Adrenal gland (tissue), 19 donors: ENCODE measurements around the gene GALK2. TPM values are rescaled to one million over a fixed set of nuclear protein-coding genes. Genes with fewer than 3 reads are reported as not detected.
A peak's percentile ranks its signal among the peaks of the same experiment; 100 is the strongest.

Experiments
- DNase-seq, 7 donors: peaks; one replicate each; pipeline ENCODE4 v3.0.0-alpha.2; 2019 to 2020
- H3K27ac ChIP-seq, 5 donors: fragments of 200-600 bp; sonication (generic) in 4 of 5; 1 replicate in 3 of 5; 2 replicates in 2 of 5; pipeline versions ENCODE4 v1.5.1 to v1.8.0; 2016 to 2020; ENCODE audit warnings: mild to moderate bottlenecking in 1 of 5
- H3K27me3 ChIP-seq: fragments of 200-600 bp; 2 replicates; pipeline ENCODE4 v1.8.0; 2021
- H3K36me3 ChIP-seq, 2 donors: fragments of 200-600 bp; replicated peaks in 1 of 2; 1 replicate in 1 of 2; 2 replicates in 1 of 2; pipeline versions ENCODE4 v1.5.1 to v1.8.0; 2018 to 2022
- H3K4me1 ChIP-seq, 2 donors: fragments of 200-600 bp; replicated peaks in 1 of 2; 1 replicate in 1 of 2; 2 replicates in 1 of 2; pipeline versions ENCODE4 v1.5.1 to v1.8.0; 2018 to 2021
- H3K4me3 ChIP-seq, 4 donors: fragments of 200-600 bp; sonication (generic) in 3 of 4; one replicate each; pipeline ENCODE4 v1.5.1; 2016 to 2018
- H3K9me3 ChIP-seq, 3 donors: fragments of 200-600 bp; sonication (generic) in 1 of 3; replicated peaks in 1 of 3; 1 replicate in 2 of 3; 2 replicates in 1 of 3; pipeline versions ENCODE4 v1.5.1 to v1.8.0; 2016 to 2021
- POLR2A ChIP-seq, 2 donors: fragments of 450-650 bp; IDR thresholded peaks; one replicate each; pipeline ENCODE4 v1.6.1; 2017; ENCODE audit warnings: antibody characterized with exemption in 2 of 2, mild to moderate bottlenecking in 2 of 2, moderate library complexity in 1 of 2
- WGBS, 4 donors: extraction: QIAGEN DNeasy Blood & Tissue Kit in 2 of 4; methylation state at CpG; one replicate each; pipeline versions ENCODE4 v1.1.5 to v1.1.7; 2013 to 2017; 5-methylcytosine and 5-hydroxymethylcytosine counted together
- intact Hi-C, 2 donors: fragments of 100-400 bp; cut with DNase I; formaldehyde crosslinking; loops; one replicate each; pipeline versions ENCODE4 v1.14.1 to v1.15.0; 2022 to 2023
- long read RNA-seq, 10 donors: library from polyadenylated mRNA in 3 of 10; unstranded in 2 of 10; stranded (forward) in 1 of 10; transcript quantifications; one replicate each; pipeline ENCODE4 v2.0.0 and lab custom pipeline, GENCODE V29; 2021 to 2026
- polyA plus RNA-seq, 3 donors: library from polyadenylated mRNA; stranded (reverse); fragments of 200-250 nt in 2 of 3; fragments of 350-450 nt in 1 of 3; fragmentation: Illumina TruSeq in 1 of 3; extraction: RNeasy Lipid Tissue Mini Kit (QIAGEN cat#74804) in 1 of 3; gene quantifications; one replicate each; pipeline ENCODE4 v1.2.3, GENCODE V29; 2013 to 2014
- total RNA-seq, 9 donors: library from RNA; depleted of rRNA in 4 of 9; stranded (reverse); fragments of >200 nt in 4 of 9; fragments of 120-200 nt in 1 of 9; fragmentation: NEBNext Ultra II Directional in 1 of 9; extraction: Animal tissue kit (Norgen Biotek cat#: 25700) in 1 of 9; gene quantifications; one replicate each; pipeline versions ENCODE4 v1.1.0 to v1.2.4, GENCODE V29; 2013 to 2023
- TF ChIP-seq, protein P1 (sequence below), 6 experiments: fragments of 450-650 bp in 4 of 6; fragments of 200-600 bp in 2 of 6; sonication (generic) in 1 of 6; IDR thresholded peaks; 1 replicate in 5 of 6; 2 replicates in 1 of 6; pipeline versions ENCODE4 v1.5.1 to v1.8.0; 2016 to 2021; ENCODE audit warnings: antibody characterized with exemption in 6 of 6, mild to moderate bottlenecking in 2 of 6, moderate library complexity in 1 of 6
- donor health status: healthy with polysubstance abuse.
- donor health status: Bipolar disorder and iron deficiency.
- donor health status: DM: yes; HTN: yes; CAD: no.
- donor health status: DM: no; HTN: no; CAD: no.
- donor health status: DM: no; HTN: no; CAD: no.
- donor health status: DM: yes; HTN: yes; CAD: no.

Gene GALK2
- total RNA-seq (10 to 100 TPM; 40.3 to 64.2 (median 49.5) TPM), polyA plus RNA-seq (10 to 100 TPM; 11.0 to 59.2 (median 13.9) TPM)
- long read RNA-seq, donor 1, full-length matches to known transcripts: 6 of 6 reads
- long read RNA-seq, donor 1, partial matches to known transcripts: 0 of 6 reads
- long read RNA-seq, donor 1, other reads (novel, unspliced or antisense): 0 of 6 reads
- long read RNA-seq, donor 2, full-length matches to known transcripts: 3 of 3 reads
- long read RNA-seq, donor 2, partial matches to known transcripts: 0 of 3 reads
- long read RNA-seq, donor 2, other reads (novel, unspliced or antisense): 0 of 3 reads
- long read RNA-seq, donor 3, full-length matches to known transcripts: 9 of 15 reads
- long read RNA-seq, donor 3, partial matches to known transcripts: 6 of 15 reads
- long read RNA-seq, donor 3, other reads (novel, unspliced or antisense): 0 of 15 reads
- long read RNA-seq, donor 4, full-length matches to known transcripts: 36 of 55 reads
- long read RNA-seq, donor 4, partial matches to known transcripts: 2 of 55 reads
- long read RNA-seq, donor 4, other reads (novel, unspliced or antisense): 17 of 55 reads
- long read RNA-seq, donor 5, full-length matches to known transcripts: 38 of 67 reads
- long read RNA-seq, donor 5, partial matches to known transcripts: 3 of 67 reads
- long read RNA-seq, donor 5, other reads (novel, unspliced or antisense): 26 of 67 reads
- long read RNA-seq, donor 6, full-length matches to known transcripts: 9 of 15 reads
- long read RNA-seq, donor 6, partial matches to known transcripts: 3 of 15 reads
- long read RNA-seq, donor 6, other reads (novel, unspliced or antisense): 3 of 15 reads
- long read RNA-seq, donor 7, full-length matches to known transcripts: 2 of 2 reads
- long read RNA-seq, donor 7, partial matches to known transcripts: 0 of 2 reads
- long read RNA-seq, donor 7, other reads (novel, unspliced or antisense): 0 of 2 reads
- long read RNA-seq, donor 8, full-length matches to known transcripts: 4 of 9 reads
- long read RNA-seq, donor 8, partial matches to known transcripts: 5 of 9 reads
- long read RNA-seq, donor 8, other reads (novel, unspliced or antisense): 0 of 9 reads
- long read RNA-seq, donor 9, partial matches to known transcripts: 0 of 2 reads
- long read RNA-seq, donor 9, other reads (novel, unspliced or antisense): 0 of 2 reads
- long read RNA-seq, donor 10: 0 reads

DNA sequence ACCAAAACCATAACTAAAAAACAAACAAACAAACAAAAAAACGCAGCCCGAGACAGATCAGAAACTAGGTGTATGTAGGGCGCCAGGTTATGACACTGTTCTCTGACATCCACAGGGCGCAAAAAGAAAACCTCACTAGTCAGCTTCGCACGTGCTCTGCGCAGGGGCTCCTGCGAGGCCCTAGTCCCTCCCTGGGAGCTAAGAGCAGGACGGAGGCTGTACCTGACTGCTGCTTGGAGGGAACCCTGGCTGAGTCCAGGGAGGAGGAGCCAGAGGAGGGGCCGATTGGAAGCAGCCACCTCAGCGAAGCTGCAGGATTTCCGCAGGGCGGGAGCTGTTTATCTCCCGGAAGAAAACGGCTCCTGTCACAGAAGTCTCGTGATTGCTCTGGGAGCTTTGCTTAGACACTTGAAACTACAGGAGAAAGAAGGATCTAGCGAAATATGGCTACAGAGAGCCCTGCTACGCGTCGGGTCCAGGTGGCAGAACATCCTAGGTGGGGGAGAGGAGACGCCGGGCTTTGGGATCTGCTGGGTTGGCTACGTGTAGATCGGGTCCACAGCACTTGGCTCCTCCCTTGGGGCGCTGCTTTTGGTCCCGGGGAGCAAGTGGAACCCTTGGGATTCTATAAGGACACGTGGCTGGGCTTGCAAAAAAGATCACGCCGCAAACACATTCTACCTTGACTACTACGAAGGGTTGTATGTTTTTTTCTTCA is at the start of gene GALK2:
TSS of gene GALK2 (plus strand) at position 368 of the 718 bp plus-strand sequence. CDS start at position 444, 76 bp downstream.
- no peaks in the 10 kb centered on the region for H3K27me3 ChIP-seq
- peak within 1 kb of the TSS; percentile 63 to 92 (median 80) for H3K27ac ChIP-seq
- peak within 1 kb of the TSS in 3 of 4 donors; percentile 55 to 81 (median 76) for H3K4me3 ChIP-seq
- no peaks in the 10 kb centered on the region for H3K36me3 ChIP-seq
- H3K4me1 ChIP-seq: peaks cover 0 to 30% of the 10 kb centered on the region in 2 donors
- 3 to 5% (median 4%) methylated on average over 27 to 30 of the region's 30 CpGs for WGBS, 4 donors
- TF ChIP-seq, protein P1, sequence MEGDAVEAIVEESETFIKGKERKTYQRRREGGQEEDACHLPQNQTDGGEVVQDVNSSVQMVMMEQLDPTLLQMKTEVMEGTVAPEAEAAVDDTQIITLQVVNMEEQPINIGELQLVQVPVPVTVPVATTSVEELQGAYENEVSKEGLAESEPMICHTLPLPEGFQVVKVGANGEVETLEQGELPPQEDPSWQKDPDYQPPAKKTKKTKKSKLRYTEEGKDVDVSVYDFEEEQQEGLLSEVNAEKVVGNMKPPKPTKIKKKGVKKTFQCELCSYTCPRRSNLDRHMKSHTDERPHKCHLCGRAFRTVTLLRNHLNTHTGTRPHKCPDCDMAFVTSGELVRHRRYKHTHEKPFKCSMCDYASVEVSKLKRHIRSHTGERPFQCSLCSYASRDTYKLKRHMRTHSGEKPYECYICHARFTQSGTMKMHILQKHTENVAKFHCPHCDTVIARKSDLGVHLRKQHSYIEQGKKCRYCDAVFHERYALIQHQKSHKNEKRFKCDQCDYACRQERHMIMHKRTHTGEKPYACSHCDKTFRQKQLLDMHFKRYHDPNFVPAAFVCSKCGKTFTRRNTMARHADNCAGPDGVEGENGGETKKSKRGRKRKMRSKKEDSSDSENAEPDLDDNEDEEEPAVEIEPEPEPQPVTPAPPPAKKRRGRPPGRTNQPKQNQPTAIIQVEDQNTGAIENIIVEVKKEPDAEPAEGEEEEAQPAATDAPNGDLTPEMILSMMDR (IDR thresholded peaks at IDR 0.05): no peak
- TF ChIP-seq POLR2A (IDR thresholded peaks at IDR 0.05): peak; percentile 17 to 76
- DNase-seq: peak; percentile 86 to 94 (median 91)
- no peaks in the 10 kb centered on the region for H3K9me3 ChIP-seq
- intact Hi-C loops: no loop called here

DNA sequence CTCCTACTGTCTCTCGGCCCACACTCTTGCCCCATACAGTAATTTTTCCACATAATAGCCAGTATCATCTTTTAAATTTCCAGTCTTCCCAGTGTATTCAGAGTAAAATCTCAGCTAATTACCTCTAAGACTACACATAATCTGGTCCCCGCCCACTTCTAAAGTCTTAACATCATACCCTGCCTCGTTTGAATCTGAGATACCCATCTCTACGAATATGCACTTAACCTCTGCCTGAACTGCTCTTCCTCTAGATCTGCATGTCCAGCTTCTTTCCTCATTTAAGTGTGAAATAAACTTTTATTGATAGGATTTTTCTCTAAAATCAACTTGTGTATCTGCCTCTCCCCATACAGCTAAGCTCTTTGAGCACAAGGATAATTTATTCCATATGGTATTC is 49.2 kb upstream of the GALK2 start:
- no peak overlapping the region for H3K27ac ChIP-seq
- no peaks in the 10 kb centered on the region for H3K9me3 ChIP-seq
- no peaks in the 10 kb centered on the region for H3K27me3 ChIP-seq
- no peak for DNase-seq
- no peaks in the 10 kb centered on the region for H3K36me3 ChIP-seq
- no peaks in the 10 kb centered on the region for H3K4me1 ChIP-seq
- WGBS, 4 donors: 84 to 89% (median 87%) methylated on average over 4 of the region's 4 CpGs
- intact Hi-C loops: no loop called here
- TF ChIP-seq, protein P1 (IDR thresholded peaks at IDR 0.05): no peak
- TF ChIP-seq POLR2A (IDR thresholded peaks at IDR 0.05): no peak
- no peak overlapping the region for H3K4me3 ChIP-seq

DNA sequence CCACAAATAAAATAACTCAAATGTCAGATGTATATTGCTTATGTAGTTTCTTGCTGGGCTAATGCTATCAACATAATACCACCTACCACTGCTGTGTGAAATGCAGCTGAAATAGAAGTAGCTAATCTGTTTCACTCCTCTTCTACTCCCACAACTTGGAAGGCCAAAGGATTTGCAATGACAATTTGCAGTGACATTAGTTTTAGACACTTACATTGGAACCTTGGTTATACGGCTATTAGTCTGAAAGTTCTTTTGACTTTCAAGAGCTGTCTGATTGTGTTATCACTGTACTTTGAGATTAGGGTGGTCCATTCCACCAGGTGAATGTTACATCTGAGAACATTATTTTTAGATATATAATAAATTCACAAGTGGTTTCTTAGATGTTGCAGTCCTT is 48.1 kb upstream of the GALK2 start:
- Histone ChIP-seq H3K27me3 (no peaks in the 10 kb centered on the region), H3K4me1 (no peaks in the 10 kb centered on the region), H3K36me3 (peaks cover 0 to 5% of the 10 kb centered on the region in 2 donors), H3K9me3 (no peaks in the 10 kb centered on the region), H3K4me3 (no peak overlapping the region), H3K27ac (no peak overlapping the region)
- TF ChIP-seq, protein P1 (IDR thresholded peaks at IDR 0.05): no peak
- no peak for TF ChIP-seq POLR2A (IDR thresholded peaks at IDR 0.05)
- 94 to 100% (median 98%) methylated on average over 1 of the region's 1 CpG for WGBS, 4 donors
- DNase-seq: no peak
- intact Hi-C loops: no loop called here
